GM18508 (cell line): ENCODE data around the gene HNRNPA1L2.
A peak's percentile ranks its signal among the peaks of the same experiment; 100 is the strongest.
"Not testable (repeated sequence)": the region's sequence is repeated elsewhere in the genome, so short reads cannot be mapped to it uniquely, and the experiment has no call there.

Experiments used
- ATAC-seq: cut with Tn5 transposase; IDR thresholded peaks from one replicate; pipeline ENCODE4 v1.9.1; 2021; ENCODE audit warnings: moderate number of reproducible peaks; ENCODE audit not compliant: insufficient read depth, unreplicated experiment

HNRNPA1L2 gene

GRCh38 chr13:52638666-52639328 lies 3.4 kb upstream of the HNRNPA1L2 start:
- no peak for ATAC-seq

- no peak for ATAC-seq
Measured at GRCh38 chr13:52644108-52644507, 1.9 kb downstream of the HNRNPA1L2 start.

GRCh38 chr13:52646967-52647366 lies 4.7 kb downstream of the HNRNPA1L2 start:
- no peak for ATAC-seq

GRCh38 chr13:52650731-52651130 lies 8.5 kb downstream of the HNRNPA1L2 start:
- no peak for ATAC-seq

GRCh38 chr13:52651897-52652195 lies 9.6 kb downstream of the HNRNPA1L2 start:
- ATAC-seq: no peak

- ATAC-seq: peak; percentile 76
Measured at GRCh38 chr13:52652196-52652979, 10.2 kb downstream of the HNRNPA1L2 start, which contains the start of gene SUGT1. Gene SUGT1 (plus strand): TSS chr13:52652836. CDS start chr13:52652921, 85 bp downstream.

- ATAC-seq: peak; percentile 14
Measured at GRCh38 chr13:52652980-52653303, 10.7 kb downstream of the HNRNPA1L2 start.

GRCh38 chr13:52659340-52659739 lies 17.1 kb downstream of the HNRNPA1L2 start:
- no peak for ATAC-seq

- no peak for ATAC-seq
Measured at GRCh38 chr13:52664272-52664671, 22.0 kb downstream of the HNRNPA1L2 start.

GRCh38 chr13:52665325-52665724 lies 23.1 kb downstream of the HNRNPA1L2 start:
- no peak for ATAC-seq

GRCh38 chr13:52669677-52670076 lies 27.4 kb downstream of the HNRNPA1L2 start:
- no peak for ATAC-seq

- no peak for ATAC-seq
Measured at GRCh38 chr13:52670726-52671125, 28.5 kb downstream of the HNRNPA1L2 start.

GRCh38 chr13:52673465-52673864 lies 31.2 kb downstream of the HNRNPA1L2 start:
- no peak for ATAC-seq

- ATAC-seq: no peak
Measured at GRCh38 chr13:52677823-52678222, 35.6 kb downstream of the HNRNPA1L2 start.

GRCh38 chr13:52685806-52686205 lies 43.6 kb downstream of the HNRNPA1L2 start:
- not testable (repeated sequence) for ATAC-seq

- ATAC-seq: no peak
Measured at GRCh38 chr13:52686376-52686775, 44.1 kb downstream of the HNRNPA1L2 start.
